ENCODE results near the gene ELAC2. TPM values are rescaled to one million over a fixed set of nuclear protein-coding genes. Genes with fewer than 3 reads are reported as not detected.

The ELAC2 gene
- total and polyA plus RNA-seq, 10 of the 15 experiments (the other 5 are each of a cell fraction or from before 2014, with no cell fraction given) = 5.1 to 146 (median 79.4) TPM

- TF ChIP-seq, protein P1, sequence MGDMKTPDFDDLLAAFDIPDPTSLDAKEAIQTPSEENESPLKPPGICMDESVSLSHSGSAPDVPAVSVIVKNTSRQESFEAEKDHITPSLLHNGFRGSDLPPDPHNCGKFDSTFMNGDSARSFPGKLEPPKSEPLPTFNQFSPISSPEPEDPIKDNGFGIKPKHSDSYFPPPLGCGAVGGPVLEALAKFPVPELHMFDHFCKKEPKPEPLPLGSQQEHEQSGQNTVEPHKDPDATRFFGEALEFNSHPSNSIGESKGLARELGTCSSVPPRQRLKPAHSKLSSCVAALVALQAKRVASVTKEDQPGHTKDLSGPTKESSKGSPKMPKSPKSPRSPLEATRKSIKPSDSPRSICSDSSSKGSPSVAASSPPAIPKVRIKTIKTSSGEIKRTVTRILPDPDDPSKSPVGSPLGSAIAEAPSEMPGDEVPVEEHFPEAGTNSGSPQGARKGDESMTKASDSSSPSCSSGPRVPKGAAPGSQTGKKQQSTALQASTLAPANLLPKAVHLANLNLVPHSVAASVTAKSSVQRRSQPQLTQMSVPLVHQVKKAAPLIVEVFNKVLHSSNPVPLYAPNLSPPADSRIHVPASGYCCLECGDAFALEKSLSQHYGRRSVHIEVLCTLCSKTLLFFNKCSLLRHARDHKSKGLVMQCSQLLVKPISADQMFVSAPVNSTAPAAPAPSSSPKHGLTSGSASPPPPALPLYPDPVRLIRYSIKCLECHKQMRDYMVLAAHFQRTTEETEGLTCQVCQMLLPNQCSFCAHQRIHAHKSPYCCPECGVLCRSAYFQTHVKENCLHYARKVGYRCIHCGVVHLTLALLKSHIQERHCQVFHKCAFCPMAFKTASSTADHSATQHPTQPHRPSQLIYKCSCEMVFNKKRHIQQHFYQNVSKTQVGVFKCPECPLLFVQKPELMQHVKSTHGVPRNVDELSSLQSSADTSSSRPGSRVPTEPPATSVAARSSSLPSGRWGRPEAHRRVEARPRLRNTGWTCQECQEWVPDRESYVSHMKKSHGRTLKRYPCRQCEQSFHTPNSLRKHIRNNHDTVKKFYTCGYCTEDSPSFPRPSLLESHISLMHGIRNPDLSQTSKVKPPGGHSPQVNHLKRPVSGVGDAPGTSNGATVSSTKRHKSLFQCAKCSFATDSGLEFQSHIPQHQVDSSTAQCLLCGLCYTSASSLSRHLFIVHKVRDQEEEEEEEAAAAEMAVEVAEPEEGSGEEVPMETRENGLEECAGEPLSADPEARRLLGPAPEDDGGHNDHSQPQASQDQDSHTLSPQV (IDR thresholded peaks at IDR 0.05) = no peak
- no peak for TF ChIP-seq CHD4 (IDR thresholded peaks at IDR 0.05)
- TF ChIP-seq, protein P2, sequence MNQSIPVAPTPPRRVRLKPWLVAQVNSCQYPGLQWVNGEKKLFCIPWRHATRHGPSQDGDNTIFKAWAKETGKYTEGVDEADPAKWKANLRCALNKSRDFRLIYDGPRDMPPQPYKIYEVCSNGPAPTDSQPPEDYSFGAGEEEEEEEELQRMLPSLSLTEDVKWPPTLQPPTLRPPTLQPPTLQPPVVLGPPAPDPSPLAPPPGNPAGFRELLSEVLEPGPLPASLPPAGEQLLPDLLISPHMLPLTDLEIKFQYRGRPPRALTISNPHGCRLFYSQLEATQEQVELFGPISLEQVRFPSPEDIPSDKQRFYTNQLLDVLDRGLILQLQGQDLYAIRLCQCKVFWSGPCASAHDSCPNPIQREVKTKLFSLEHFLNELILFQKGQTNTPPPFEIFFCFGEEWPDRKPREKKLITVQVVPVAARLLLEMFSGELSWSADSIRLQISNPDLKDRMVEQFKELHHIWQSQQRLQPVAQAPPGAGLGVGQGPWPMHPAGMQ (IDR thresholded peaks at IDR 0.05; ENCODE audit: borderline replicate concordance) = no peak
- TF ChIP-seq SMARCA5 (IDR thresholded peaks at IDR 0.05) = peak; percentile 88
- no peak for TF ChIP-seq BCL11A (IDR thresholded peaks at IDR 0.05; ENCODE audit: low read depth, low read length)
- no peak for TF ChIP-seq ZNF24 (IDR thresholded peaks at IDR 0.05)
- TF ChIP-seq, protein P3, sequence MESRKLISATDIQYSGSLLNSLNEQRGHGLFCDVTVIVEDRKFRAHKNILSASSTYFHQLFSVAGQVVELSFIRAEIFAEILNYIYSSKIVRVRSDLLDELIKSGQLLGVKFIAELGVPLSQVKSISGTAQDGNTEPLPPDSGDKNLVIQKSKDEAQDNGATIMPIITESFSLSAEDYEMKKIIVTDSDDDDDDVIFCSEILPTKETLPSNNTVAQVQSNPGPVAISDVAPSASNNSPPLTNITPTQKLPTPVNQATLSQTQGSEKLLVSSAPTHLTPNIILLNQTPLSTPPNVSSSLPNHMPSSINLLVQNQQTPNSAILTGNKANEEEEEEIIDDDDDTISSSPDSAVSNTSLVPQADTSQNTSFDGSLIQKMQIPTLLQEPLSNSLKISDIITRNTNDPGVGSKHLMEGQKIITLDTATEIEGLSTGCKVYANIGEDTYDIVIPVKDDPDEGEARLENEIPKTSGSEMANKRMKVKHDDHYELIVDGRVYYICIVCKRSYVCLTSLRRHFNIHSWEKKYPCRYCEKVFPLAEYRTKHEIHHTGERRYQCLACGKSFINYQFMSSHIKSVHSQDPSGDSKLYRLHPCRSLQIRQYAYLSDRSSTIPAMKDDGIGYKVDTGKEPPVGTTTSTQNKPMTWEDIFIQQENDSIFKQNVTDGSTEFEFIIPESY (IDR thresholded peaks at IDR 0.05) = no peak
- TF ChIP-seq CREB1 (IDR thresholded peaks at IDR 0.05; ENCODE audit: low read depth) = peak; percentile 81
- TF ChIP-seq, protein P4, sequence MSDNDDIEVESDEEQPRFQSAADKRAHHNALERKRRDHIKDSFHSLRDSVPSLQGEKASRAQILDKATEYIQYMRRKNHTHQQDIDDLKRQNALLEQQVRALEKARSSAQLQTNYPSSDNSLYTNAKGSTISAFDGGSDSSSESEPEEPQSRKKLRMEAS (IDR thresholded peaks at IDR 0.05; ENCODE audit: low read depth, low read length) = peak; percentile 81; the same call in 1 of the 2 replicates
- TF ChIP-seq MYB (IDR thresholded peaks at IDR 0.05; ENCODE audit: borderline replicate concordance, low read depth, low read length) = no peak
- TF ChIP-seq ZNF622 (IDR thresholded peaks at IDR 0.05) = no peak
- TF ChIP-seq, protein P5, sequence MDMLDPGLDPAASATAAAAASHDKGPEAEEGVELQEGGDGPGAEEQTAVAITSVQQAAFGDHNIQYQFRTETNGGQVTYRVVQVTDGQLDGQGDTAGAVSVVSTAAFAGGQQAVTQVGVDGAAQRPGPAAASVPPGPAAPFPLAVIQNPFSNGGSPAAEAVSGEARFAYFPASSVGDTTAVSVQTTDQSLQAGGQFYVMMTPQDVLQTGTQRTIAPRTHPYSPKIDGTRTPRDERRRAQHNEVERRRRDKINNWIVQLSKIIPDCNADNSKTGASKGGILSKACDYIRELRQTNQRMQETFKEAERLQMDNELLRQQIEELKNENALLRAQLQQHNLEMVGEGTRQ (IDR thresholded peaks at IDR 0.05; ENCODE audit: borderline replicate concordance, low read depth, low read length) = peak; percentile 17; the same call in 1 of the 2 replicates
- no peak for TF ChIP-seq SPI1 (IDR thresholded peaks at IDR 0.05; ENCODE audit: borderline replicate concordance, insufficient read depth, low read depth, low read length)
- TF ChIP-seq, protein P6, sequence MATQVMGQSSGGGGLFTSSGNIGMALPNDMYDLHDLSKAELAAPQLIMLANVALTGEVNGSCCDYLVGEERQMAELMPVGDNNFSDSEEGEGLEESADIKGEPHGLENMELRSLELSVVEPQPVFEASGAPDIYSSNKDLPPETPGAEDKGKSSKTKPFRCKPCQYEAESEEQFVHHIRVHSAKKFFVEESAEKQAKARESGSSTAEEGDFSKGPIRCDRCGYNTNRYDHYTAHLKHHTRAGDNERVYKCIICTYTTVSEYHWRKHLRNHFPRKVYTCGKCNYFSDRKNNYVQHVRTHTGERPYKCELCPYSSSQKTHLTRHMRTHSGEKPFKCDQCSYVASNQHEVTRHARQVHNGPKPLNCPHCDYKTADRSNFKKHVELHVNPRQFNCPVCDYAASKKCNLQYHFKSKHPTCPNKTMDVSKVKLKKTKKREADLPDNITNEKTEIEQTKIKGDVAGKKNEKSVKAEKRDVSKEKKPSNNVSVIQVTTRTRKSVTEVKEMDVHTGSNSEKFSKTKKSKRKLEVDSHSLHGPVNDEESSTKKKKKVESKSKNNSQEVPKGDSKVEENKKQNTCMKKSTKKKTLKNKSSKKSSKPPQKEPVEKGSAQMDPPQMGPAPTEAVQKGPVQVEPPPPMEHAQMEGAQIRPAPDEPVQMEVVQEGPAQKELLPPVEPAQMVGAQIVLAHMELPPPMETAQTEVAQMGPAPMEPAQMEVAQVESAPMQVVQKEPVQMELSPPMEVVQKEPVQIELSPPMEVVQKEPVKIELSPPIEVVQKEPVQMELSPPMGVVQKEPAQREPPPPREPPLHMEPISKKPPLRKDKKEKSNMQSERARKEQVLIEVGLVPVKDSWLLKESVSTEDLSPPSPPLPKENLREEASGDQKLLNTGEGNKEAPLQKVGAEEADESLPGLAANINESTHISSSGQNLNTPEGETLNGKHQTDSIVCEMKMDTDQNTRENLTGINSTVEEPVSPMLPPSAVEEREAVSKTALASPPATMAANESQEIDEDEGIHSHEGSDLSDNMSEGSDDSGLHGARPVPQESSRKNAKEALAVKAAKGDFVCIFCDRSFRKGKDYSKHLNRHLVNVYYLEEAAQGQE (IDR thresholded peaks at IDR 0.05; ENCODE audit: low read depth, low read length) = no peak
- peak in 1 of 2 experiments; percentile 49; a peak in 1 of 4 replicates for TF ChIP-seq SRF (IDR thresholded peaks at IDR 0.05; ENCODE audit: low read depth in 2 of 2, low read length in 2 of 2)
These were observed at the start of gene ELAC2 (continued) for GRCh38 chr17:13017655-13018459.

Measured in GM12878 (cell line).